Caco-2 (cell line): ENCODE measurements around the gene ADAMTS2. TPM values are rescaled to one million over a fixed set of nuclear protein-coding genes. Genes with fewer than 3 reads are reported as not detected.

ENCODE experiments used
- BruUV-seq: library from RNA; stranded (reverse); fragments of 400-500 nt; replicated peaks from 2 replicates; lab custom pipeline; 2021; lab: Mats Ljungman, UMichigan
- CTCF ChIA-PET: fragments of 300-600 bp; sonication (Branson Sonifier 250); formaldehyde crosslinking; loops from one replicate; lab custom pipeline; 2022; ENCODE audit warnings: antibody characterized with exemption; lab: Charles Lee
- POLR2A ChIA-PET: fragments of 300-600 bp; sonication (Branson Sonifier 250); formaldehyde crosslinking; loops from one replicate; lab custom pipeline; 2022; ENCODE audit warnings: antibody characterized with exemption; lab: Charles Lee
- DNase-seq, 2 experiments: peaks; one replicate each; pipeline versions ENCODE4 v3.0.0 to v3.0.0-alpha.2; 2020 to 2022
- H3K27me3 ChIP-seq: replicated peaks from 2 replicates; pipeline ENCODE4 v1.6.0; 2011; ENCODE audit warnings: low read length; ENCODE audit not compliant: control insufficient read depth, insufficient read depth
- H3K36me3 ChIP-seq: 2 replicates; pipeline ENCODE4 v1.5.1; 2011; ENCODE audit warnings: low read length; ENCODE audit not compliant: control insufficient read depth, insufficient read depth
- H3K4me1 ChIP-seq: fragments of 250-450 bp; sonication (Bioruptor Pico); 2 replicates; pipeline ENCODE4 v1.5.1; 2020; ENCODE audit warnings: mild to moderate bottlenecking
- H3K4me3 ChIP-seq: 2 replicates; pipeline ENCODE4 v1.5.1; 2011; ENCODE audit warnings: low read depth, mild to moderate bottlenecking, control low read depth, low read length
- H3K9me3 ChIP-seq: fragments of 250-450 bp; sonication (Bioruptor Pico); 2 replicates; pipeline ENCODE4 v1.5.1; 2020; ENCODE audit warnings: mild to moderate bottlenecking, moderate library complexity
- H3K27ac Mint-ChIP-seq: one replicate; pipeline ENCODE4 v1.8.0; 2022; ENCODE audit warnings: mixed read lengths; ENCODE audit not compliant: unreplicated experiment
- H3K27me3 Mint-ChIP-seq: one replicate; pipeline ENCODE4 v1.8.0; 2022; ENCODE audit warnings: mixed read lengths; ENCODE audit not compliant: insufficient read depth, unreplicated experiment
- H3K36me3 Mint-ChIP-seq: one replicate; pipeline ENCODE4 v1.8.0; 2022; ENCODE audit warnings: mild to moderate bottlenecking, mixed read lengths; ENCODE audit not compliant: insufficient read depth, unreplicated experiment
- H3K4me1 Mint-ChIP-seq: one replicate; pipeline ENCODE4 v1.8.0; 2022; ENCODE audit warnings: low read depth, mixed read lengths; ENCODE audit not compliant: unreplicated experiment
- H3K4me3 Mint-ChIP-seq: one replicate; pipeline ENCODE4 v1.8.0; 2022; ENCODE audit warnings: mild to moderate bottlenecking, moderate library complexity, mixed read lengths; ENCODE audit not compliant: unreplicated experiment
- H3K9me3 Mint-ChIP-seq: one replicate; pipeline ENCODE4 v1.8.0; 2022; ENCODE audit warnings: mixed read lengths; ENCODE audit not compliant: unreplicated experiment
- intact Hi-C: fragments of 100-400 bp; cut with micrococcal nuclease; formaldehyde crosslinking; loops from one replicate; pipeline ENCODE4 v1.10.0; 2022; ENCODE audit not compliant: unreplicated experiment
- total RNA-seq: library from RNA; stranded (reverse); gene quantifications from 2 replicates; pipeline ENCODE4 v1.2.3, GENCODE V29; 2022
- TF ChIP-seq, protein P1 (sequence below), 2 experiments: fragments of 200-600 bp in 1 of 2; IDR thresholded peaks; 1 replicate in 1 of 2; 2 replicates in 1 of 2; pipeline versions ENCODE4 v1.5.1 to v1.8.0; 2011 to 2022; ENCODE audit warnings: antibody characterized with exemption in 1 of 2, control low read depth in 1 of 2, inconsistent platforms in 1 of 2, low read depth in 1 of 2, low read length in 1 of 2, mild to moderate bottlenecking in 1 of 2, moderate library complexity in 1 of 2; ENCODE audit not compliant: insufficient read depth in 1 of 2, severe bottlenecking in 1 of 2, unreplicated experiment in 1 of 2

ADAMTS2 gene
- total RNA-seq, 1 experiment from 2014 or later: 0.05 TPM

DNA sequence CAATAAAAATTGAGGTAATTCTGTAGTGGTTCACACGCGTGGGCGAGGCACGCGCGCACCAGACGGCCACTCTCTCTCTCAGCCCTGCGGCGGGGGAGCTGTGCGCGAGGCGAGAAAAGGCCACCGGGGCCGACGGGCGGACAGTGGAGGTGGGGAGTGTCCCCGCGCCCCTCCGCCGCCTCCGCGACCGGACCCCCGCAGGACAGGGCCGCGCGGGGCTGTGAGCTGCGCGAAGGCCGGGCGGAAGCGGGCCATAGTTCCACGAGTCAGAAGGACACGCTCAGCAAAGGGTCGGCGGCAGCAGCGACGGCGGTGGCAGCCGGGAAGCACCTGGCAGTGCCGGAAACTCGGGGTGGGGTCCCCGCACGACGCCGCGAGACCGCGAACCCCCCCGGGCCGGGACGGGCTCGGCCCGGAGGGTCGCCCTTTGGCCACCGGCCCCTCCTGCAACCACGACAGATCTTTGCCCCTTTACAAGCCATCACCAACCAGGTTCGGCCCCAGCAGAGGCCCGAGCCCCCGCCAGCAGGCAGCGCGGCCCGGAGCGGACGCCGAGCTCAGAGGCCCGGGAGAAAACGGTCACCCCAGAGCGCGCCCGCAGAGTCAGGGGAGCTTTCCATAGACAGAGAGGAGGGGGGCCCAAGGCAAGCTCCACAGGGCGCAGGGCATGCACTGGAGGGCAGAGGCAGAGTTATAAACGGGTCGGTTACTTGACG, 224.2 kb downstream of the ADAMTS2 start:
- no peaks in the 10 kb centered on the region for H3K27me3 ChIP-seq
- Mint-ChIP-seq H3K36me3 (no peaks in the 10 kb centered on the region), H3K9me3 (peaks cover 10% of the 10 kb centered on the region), H3K27me3 (no peaks in the 10 kb centered on the region), H3K4me1 (no peaks in the 10 kb centered on the region), H3K4me3 (no peak overlapping the region), H3K27ac (no peak overlapping the region)
- ChIA-PET POLR2A (no interaction called here), CTCF (no interaction called here)
- TF ChIP-seq, protein P1, sequence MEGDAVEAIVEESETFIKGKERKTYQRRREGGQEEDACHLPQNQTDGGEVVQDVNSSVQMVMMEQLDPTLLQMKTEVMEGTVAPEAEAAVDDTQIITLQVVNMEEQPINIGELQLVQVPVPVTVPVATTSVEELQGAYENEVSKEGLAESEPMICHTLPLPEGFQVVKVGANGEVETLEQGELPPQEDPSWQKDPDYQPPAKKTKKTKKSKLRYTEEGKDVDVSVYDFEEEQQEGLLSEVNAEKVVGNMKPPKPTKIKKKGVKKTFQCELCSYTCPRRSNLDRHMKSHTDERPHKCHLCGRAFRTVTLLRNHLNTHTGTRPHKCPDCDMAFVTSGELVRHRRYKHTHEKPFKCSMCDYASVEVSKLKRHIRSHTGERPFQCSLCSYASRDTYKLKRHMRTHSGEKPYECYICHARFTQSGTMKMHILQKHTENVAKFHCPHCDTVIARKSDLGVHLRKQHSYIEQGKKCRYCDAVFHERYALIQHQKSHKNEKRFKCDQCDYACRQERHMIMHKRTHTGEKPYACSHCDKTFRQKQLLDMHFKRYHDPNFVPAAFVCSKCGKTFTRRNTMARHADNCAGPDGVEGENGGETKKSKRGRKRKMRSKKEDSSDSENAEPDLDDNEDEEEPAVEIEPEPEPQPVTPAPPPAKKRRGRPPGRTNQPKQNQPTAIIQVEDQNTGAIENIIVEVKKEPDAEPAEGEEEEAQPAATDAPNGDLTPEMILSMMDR (IDR thresholded peaks at IDR 0.05; ENCODE audit: insufficient read depth in 1 of 2, low read depth in 1 of 2, low read length in 1 of 2, severe bottlenecking in 1 of 2, unreplicated experiment in 1 of 2): no peak
- no peak overlapping the region for H3K4me3 ChIP-seq
- intact Hi-C loops: no loop called here
- H3K36me3 ChIP-seq: no peaks in the 10 kb centered on the region
- no peaks in the 10 kb centered on the region for H3K4me1 ChIP-seq
- H3K9me3 ChIP-seq: peaks cover 25% of the 10 kb centered on the region
- peak in 1 of 2 experiments; percentile 9 for DNase-seq
- no TSS peak for BruUV-seq

DNA sequence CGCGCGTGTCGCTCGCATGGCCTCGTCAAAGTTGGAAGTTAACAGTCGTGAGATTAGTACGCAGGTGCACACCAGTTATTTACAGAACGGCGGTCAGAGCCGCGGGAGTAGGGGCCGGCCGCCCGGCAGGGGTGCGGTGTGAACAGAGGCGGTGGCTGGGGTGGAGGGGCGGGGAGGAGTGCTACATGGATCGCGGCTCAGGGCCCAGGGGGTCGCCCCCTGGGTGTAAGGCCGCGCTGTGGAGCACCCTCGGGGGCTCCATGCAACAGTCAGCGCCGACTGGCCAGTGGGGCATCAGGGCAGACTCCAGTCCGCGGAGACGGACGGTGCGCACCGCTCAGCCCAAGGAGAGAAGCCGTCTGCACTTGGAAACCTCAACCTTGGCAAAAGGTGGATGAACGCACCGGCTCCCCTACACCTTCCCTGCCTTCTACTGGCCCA, 224.8 kb downstream of the ADAMTS2 start:
- peak in 1 of 2 experiments; percentile 7 for DNase-seq
- intact Hi-C loops: no loop called here
- TF ChIP-seq, protein P1 (IDR thresholded peaks at IDR 0.05; ENCODE audit: insufficient read depth in 1 of 2, low read depth in 1 of 2, low read length in 1 of 2, severe bottlenecking in 1 of 2, unreplicated experiment in 1 of 2): no peak
- Mint-ChIP-seq H3K4me1 (no peaks in the 10 kb centered on the region), H3K36me3 (no peaks in the 10 kb centered on the region), H3K4me3 (no peak overlapping the region), H3K27me3 (no peaks in the 10 kb centered on the region), H3K9me3 (peaks cover 14% of the 10 kb centered on the region), H3K27ac (no peak overlapping the region)
- no peaks in the 10 kb centered on the region for H3K27me3 ChIP-seq
- no TSS peak for BruUV-seq
- ChIA-PET POLR2A (no interaction called here), CTCF (no interaction called here)
- H3K9me3 ChIP-seq: peaks cover 20% of the 10 kb centered on the region
- H3K4me3 ChIP-seq: no peak overlapping the region
- no peaks in the 10 kb centered on the region for H3K36me3 ChIP-seq
- no peaks in the 10 kb centered on the region for H3K4me1 ChIP-seq

DNA sequence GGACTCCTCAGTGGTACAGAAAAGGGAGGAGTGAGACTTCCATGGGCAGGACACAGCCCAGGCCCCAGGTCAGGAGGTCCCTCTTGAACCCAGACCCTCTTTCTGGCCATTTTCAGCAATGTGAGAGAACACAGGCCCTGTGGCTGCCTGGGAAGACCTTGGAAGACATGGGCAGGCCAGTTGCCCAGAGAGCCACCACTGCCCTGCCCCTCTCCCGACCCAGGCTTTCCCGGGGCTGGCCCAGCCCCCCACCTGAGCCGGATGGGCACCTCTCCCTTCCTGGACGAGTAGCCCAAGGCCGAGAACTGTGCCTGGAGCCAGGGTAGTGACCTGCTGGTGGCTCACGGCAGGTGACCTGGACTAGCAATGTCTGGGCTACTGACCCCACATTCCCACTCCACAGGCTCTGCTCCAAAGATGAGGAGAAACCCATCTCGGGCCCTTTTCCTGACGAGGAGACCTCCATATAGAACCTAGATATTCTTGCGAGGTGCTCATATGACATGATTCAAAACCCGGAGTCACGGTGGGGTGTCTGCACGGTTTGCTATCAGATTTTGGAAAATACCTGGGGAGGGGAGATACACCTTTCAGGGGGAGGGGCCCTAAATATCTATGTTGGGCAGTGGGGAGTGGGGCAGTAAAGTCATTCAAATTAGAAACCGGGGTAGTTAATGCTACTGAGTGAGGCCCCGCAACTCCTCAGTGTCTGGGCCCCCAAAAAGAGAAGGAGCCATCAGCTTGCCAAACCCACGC, 225.7 kb downstream of the ADAMTS2 start:
- Mint-ChIP-seq H3K4me3 (no peak overlapping the region), H3K4me1 (no peaks in the 10 kb centered on the region), H3K9me3 (peaks cover 22% of the 10 kb centered on the region), H3K36me3 (no peaks in the 10 kb centered on the region), H3K27me3 (no peaks in the 10 kb centered on the region), H3K27ac (no peak overlapping the region)
- BruUV-seq: no TSS peak
- TF ChIP-seq, protein P1 (IDR thresholded peaks at IDR 0.05; ENCODE audit: insufficient read depth in 1 of 2, low read depth in 1 of 2, low read length in 1 of 2, severe bottlenecking in 1 of 2, unreplicated experiment in 1 of 2): no peak
- no peaks in the 10 kb centered on the region for H3K36me3 ChIP-seq
- no peaks in the 10 kb centered on the region for H3K27me3 ChIP-seq
- POLR2A ChIA-PET: no interaction called here
- DNase-seq: peak in 1 of 2 experiments; percentile 15
- peaks cover 20% of the 10 kb centered on the region for H3K9me3 ChIP-seq
- intact Hi-C loops: no loop called here
- H3K4me3 ChIP-seq: no peak overlapping the region
- CTCF ChIA-PET: no interaction called here
- H3K4me1 ChIP-seq: no peaks in the 10 kb centered on the region
